ENCODE results near the gene KRAS. TPM values are rescaled to one million over a fixed set of nuclear protein-coding genes. Genes with fewer than 3 reads are reported as not detected.

KRAS gene
- total and polyA plus RNA-seq, 2 of the 13 experiments (the other 11 are each of a cell fraction or from before 2014, with no cell fraction given): 6.5 to 9.8 TPM

DNA sequence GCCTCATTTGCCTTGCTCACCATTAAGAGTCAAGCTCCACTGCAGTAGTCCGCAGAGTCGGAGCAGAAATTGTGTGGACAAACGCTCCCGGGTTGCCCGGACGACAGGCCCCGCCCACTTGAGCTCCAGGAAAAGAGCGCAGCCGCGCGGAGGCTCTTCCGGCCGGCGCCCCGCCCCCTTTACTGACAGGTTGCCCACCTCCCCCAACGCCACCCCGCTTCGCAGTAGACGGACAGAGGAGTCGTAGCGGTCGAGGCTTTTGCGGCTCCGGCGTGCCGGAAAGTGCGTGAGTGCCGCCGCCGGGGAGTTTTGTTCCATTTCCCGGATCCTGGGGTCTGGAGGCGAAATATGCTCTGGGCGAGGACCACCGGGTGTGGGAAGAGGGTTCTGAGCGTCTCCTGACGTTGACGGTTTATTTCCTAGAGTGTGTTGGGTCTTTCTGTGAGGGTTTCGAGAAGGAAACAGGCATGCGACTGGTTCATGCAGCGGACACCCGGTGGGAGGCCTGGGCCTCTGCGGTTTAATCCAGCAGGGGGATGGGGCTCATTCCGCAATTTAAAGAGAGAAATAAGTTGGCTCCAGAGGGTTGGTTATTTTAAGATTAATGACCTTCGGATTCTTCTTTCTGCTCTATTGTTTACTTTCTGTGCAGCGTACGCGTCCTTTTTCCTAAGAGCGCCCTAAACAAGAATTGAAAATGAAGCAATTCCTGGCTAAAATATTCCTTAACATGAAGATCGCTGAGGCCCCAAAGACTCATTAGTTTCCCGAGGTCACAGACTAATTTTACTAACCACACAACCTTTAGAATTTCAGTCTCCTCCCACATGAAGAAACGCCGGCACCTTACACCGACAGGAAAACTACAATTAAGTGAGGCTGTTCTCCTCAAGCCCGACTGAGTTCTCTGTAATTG is 55.4 kb downstream of the KRAS start, which contains the start of the genes DNAI7 and ETFRF1 (continued):
- TF ChIP-seq SP1 (IDR thresholded peaks at IDR 0.05): no peak
- peak; percentile 70; the same call in 1 of the 2 replicates for TF ChIP-seq SP1 (CRISPR knock-in tag; IDR thresholded peaks at IDR 0.05)
- TF ChIP-seq GPN1 (CRISPR knock-in tag; IDR thresholded peaks at IDR 0.05; ENCODE audit: borderline replicate concordance): no peak
- no peak for TF ChIP-seq GTF3A (CRISPR knock-in tag; conservative IDR thresholded peaks at IDR 0.05)
- TF ChIP-seq RAD21 (CRISPR knock-in tag; IDR thresholded peaks at IDR 0.05): peak; percentile 21; the same call in 1 of the 2 replicates
- TF ChIP-seq, protein P1, sequence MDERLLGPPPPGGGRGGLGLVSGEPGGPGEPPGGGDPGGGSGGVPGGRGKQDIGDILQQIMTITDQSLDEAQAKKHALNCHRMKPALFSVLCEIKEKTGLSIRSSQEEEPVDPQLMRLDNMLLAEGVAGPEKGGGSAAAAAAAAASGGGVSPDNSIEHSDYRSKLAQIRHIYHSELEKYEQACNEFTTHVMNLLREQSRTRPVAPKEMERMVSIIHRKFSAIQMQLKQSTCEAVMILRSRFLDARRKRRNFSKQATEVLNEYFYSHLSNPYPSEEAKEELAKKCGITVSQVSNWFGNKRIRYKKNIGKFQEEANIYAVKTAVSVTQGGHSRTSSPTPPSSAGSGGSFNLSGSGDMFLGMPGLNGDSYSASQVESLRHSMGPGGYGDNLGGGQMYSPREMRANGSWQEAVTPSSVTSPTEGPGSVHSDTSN (CRISPR knock-in tag; IDR thresholded peaks at IDR 0.05): peak; percentile 45; the same call in 1 of the 2 replicates
- no peak for TF ChIP-seq HMG20B (CRISPR knock-in tag; conservative IDR thresholded peaks at IDR 0.05)
- TF ChIP-seq HDAC1 (CRISPR knock-in tag; IDR thresholded peaks at IDR 0.05): peak; percentile 71; the same call in 1 of the 2 replicates
- TF ChIP-seq TCF7L2 (IDR thresholded peaks at IDR 0.05; ENCODE audit: low read depth, low read length): no peak
- no peak for TF ChIP-seq ZNF354B (CRISPR knock-in tag; IDR thresholded peaks at IDR 0.05)
- TF ChIP-seq, protein P2, sequence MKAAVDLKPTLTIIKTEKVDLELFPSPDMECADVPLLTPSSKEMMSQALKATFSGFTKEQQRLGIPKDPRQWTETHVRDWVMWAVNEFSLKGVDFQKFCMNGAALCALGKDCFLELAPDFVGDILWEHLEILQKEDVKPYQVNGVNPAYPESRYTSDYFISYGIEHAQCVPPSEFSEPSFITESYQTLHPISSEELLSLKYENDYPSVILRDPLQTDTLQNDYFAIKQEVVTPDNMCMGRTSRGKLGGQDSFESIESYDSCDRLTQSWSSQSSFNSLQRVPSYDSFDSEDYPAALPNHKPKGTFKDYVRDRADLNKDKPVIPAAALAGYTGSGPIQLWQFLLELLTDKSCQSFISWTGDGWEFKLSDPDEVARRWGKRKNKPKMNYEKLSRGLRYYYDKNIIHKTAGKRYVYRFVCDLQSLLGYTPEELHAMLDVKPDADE (CRISPR knock-in tag; IDR thresholded peaks at IDR 0.05): no peak
- TF ChIP-seq JUND (CRISPR knock-in tag; IDR thresholded peaks at IDR 0.05): no peak
- TF ChIP-seq FOXC1 (CRISPR knock-in tag; IDR thresholded peaks at IDR 0.05; ENCODE audit: borderline replicate concordance): peak; percentile 29; the same call in 1 of the 2 replicates
- TF ChIP-seq ZNF367 (CRISPR knock-in tag; IDR thresholded peaks at IDR 0.05; ENCODE audit: borderline replicate concordance): no peak
- no peak for TF ChIP-seq ZMYM2 (CRISPR knock-in tag; IDR thresholded peaks at IDR 0.05)
- TF ChIP-seq, protein P3, sequence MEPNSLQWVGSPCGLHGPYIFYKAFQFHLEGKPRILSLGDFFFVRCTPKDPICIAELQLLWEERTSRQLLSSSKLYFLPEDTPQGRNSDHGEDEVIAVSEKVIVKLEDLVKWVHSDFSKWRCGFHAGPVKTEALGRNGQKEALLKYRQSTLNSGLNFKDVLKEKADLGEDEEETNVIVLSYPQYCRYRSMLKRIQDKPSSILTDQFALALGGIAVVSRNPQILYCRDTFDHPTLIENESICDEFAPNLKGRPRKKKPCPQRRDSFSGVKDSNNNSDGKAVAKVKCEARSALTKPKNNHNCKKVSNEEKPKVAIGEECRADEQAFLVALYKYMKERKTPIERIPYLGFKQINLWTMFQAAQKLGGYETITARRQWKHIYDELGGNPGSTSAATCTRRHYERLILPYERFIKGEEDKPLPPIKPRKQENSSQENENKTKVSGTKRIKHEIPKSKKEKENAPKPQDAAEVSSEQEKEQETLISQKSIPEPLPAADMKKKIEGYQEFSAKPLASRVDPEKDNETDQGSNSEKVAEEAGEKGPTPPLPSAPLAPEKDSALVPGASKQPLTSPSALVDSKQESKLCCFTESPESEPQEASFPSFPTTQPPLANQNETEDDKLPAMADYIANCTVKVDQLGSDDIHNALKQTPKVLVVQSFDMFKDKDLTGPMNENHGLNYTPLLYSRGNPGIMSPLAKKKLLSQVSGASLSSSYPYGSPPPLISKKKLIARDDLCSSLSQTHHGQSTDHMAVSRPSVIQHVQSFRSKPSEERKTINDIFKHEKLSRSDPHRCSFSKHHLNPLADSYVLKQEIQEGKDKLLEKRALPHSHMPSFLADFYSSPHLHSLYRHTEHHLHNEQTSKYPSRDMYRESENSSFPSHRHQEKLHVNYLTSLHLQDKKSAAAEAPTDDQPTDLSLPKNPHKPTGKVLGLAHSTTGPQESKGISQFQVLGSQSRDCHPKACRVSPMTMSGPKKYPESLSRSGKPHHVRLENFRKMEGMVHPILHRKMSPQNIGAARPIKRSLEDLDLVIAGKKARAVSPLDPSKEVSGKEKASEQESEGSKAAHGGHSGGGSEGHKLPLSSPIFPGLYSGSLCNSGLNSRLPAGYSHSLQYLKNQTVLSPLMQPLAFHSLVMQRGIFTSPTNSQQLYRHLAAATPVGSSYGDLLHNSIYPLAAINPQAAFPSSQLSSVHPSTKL (CRISPR knock-in tag; IDR thresholded peaks at IDR 0.05): no peak
- TF ChIP-seq, protein P4, sequence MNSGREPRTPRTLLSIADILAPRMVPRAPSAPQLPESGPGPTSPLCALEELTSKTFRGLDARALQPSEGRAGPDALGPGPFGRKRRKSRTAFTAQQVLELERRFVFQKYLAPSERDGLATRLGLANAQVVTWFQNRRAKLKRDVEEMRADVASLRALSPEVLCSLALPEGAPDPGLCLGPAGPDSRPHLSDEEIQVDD (CRISPR knock-in tag; IDR thresholded peaks at IDR 0.05; ENCODE audit: borderline replicate concordance): no peak
- TF ChIP-seq SALL2 (CRISPR knock-in tag; IDR thresholded peaks at IDR 0.05): no peak; the same call in 1 of the 2 replicates
- peak; percentile 45 for TF ChIP-seq TBL1XR1 (IDR thresholded peaks at IDR 0.05; ENCODE audit: borderline replicate concordance, low read length, partially characterized antibody)
- peak; percentile 95; the same call in 2 of the 3 replicates for TF ChIP-seq MXI1 (IDR thresholded peaks at IDR 0.05; ENCODE audit: borderline replicate concordance, low read depth, low read length)
- TF ChIP-seq ZNF883 (CRISPR knock-in tag; IDR thresholded peaks at IDR 0.05; ENCODE audit: not compliant biosample characterization): peak; percentile 68
- no peak for TF ChIP-seq TCF12 (IDR thresholded peaks at IDR 0.05)
- no peak for TF ChIP-seq TCF12 (CRISPR knock-in tag; IDR thresholded peaks at IDR 0.05)
- TF ChIP-seq ZNF709 (CRISPR knock-in tag; IDR thresholded peaks at IDR 0.05): 0 out of 2 replicates have a peak, but pooled peaks have one; percentile 19
